Ascending aorta (tissue), 2 donors: ENCODE results near the gene ZNF467. TPM values are rescaled to one million over a fixed set of nuclear protein-coding genes. Genes with fewer than 3 reads are reported as not detected.

Source experiments
- DNase-seq, 2 donors: peaks; one replicate each; pipeline ENCODE4 v3.0.0-alpha.2; 2019; ENCODE audit warnings: low spot score in 2 of 2
- H3K27ac ChIP-seq, 2 donors: fragments of 200-600 bp; sonication (generic); one replicate each; pipeline ENCODE4 v1.5.1; 2016 to 2017; ENCODE audit warnings: mild to moderate bottlenecking in 1 of 2
- H3K27me3 ChIP-seq: fragments of 200-600 bp; sonication (generic); one replicate; pipeline ENCODE4 v1.5.1; 2017
- H3K36me3 ChIP-seq, 2 donors: fragments of 200-600 bp; sonication (generic); one replicate each; pipeline ENCODE4 v1.5.1; 2016
- H3K4me1 ChIP-seq, 2 donors: fragments of 200-600 bp; sonication (generic); one replicate each; pipeline ENCODE4 v1.5.1; 2016 to 2017; ENCODE audit warnings: mild to moderate bottlenecking in 1 of 2
- H3K4me3 ChIP-seq, 2 donors: fragments of 200-600 bp; sonication (generic); one replicate each; pipeline ENCODE4 v1.5.1; 2016 to 2017; ENCODE audit warnings: mild to moderate bottlenecking in 1 of 2
- H3K9me3 ChIP-seq, 2 donors: fragments of 200-600 bp; sonication (generic); one replicate each; pipeline ENCODE4 v1.5.1; 2016
- intact Hi-C: fragments of 100-400 bp; cut with DNase I; formaldehyde crosslinking; loops from one replicate; pipeline ENCODE4 v1.15.1; 2023
- total RNA-seq: library from RNA; depleted of rRNA; stranded (reverse); fragments of >200 nt; gene quantifications from one replicate; pipeline ENCODE4 v1.1.0, GENCODE V29; 2016
- TF ChIP-seq, protein P1 (sequence below), 3 experiments: fragments of 200-600 bp in 2 of 3; fragments of 450-650 bp in 1 of 3; sonication (generic) in 2 of 3; IDR thresholded peaks; one replicate each; pipeline ENCODE4 v1.5.1; 2016 to 2019; ENCODE audit warnings: antibody characterized with exemption in 3 of 3, mild to moderate bottlenecking in 1 of 3, moderate library complexity in 1 of 3

Gene ZNF467
- total RNA-seq, 1 donor from 2014 or later = 42.3 TPM

DNA sequence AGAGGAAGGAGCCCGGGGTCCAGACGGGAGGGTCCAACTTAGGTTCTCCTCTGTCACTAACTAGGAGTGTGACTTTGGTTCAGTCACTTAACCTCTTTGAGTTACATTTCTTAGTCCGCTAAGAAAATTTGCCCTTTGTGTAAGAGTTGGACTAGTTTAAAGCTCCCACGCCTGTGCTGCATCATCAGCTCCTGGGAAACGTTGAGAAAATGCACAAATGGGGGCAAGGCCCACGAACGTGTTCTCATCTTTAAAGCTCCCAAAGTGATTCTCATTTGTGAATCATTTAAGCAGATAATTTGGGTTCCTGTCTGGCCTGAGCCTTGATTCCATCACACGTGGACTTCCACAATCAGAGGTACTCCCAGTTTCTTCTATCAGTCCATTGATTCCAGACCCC lies 6.3 kb downstream of the ZNF467 start:
- H3K27ac ChIP-seq = no peak overlapping the region
- H3K4me1 ChIP-seq = peaks cover 5 to 10% of the 10 kb centered on the region in 2 donors
- no peak overlapping the region for H3K4me3 ChIP-seq
- no peaks in the 10 kb centered on the region for H3K36me3 ChIP-seq
- no peaks in the 10 kb centered on the region for H3K9me3 ChIP-seq
- intact Hi-C loops = no loop called here
- TF ChIP-seq, protein P1, sequence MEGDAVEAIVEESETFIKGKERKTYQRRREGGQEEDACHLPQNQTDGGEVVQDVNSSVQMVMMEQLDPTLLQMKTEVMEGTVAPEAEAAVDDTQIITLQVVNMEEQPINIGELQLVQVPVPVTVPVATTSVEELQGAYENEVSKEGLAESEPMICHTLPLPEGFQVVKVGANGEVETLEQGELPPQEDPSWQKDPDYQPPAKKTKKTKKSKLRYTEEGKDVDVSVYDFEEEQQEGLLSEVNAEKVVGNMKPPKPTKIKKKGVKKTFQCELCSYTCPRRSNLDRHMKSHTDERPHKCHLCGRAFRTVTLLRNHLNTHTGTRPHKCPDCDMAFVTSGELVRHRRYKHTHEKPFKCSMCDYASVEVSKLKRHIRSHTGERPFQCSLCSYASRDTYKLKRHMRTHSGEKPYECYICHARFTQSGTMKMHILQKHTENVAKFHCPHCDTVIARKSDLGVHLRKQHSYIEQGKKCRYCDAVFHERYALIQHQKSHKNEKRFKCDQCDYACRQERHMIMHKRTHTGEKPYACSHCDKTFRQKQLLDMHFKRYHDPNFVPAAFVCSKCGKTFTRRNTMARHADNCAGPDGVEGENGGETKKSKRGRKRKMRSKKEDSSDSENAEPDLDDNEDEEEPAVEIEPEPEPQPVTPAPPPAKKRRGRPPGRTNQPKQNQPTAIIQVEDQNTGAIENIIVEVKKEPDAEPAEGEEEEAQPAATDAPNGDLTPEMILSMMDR (IDR thresholded peaks at IDR 0.05) = no peak
- no peaks in the 10 kb centered on the region for H3K27me3 ChIP-seq
- DNase-seq = no peak

DNA sequence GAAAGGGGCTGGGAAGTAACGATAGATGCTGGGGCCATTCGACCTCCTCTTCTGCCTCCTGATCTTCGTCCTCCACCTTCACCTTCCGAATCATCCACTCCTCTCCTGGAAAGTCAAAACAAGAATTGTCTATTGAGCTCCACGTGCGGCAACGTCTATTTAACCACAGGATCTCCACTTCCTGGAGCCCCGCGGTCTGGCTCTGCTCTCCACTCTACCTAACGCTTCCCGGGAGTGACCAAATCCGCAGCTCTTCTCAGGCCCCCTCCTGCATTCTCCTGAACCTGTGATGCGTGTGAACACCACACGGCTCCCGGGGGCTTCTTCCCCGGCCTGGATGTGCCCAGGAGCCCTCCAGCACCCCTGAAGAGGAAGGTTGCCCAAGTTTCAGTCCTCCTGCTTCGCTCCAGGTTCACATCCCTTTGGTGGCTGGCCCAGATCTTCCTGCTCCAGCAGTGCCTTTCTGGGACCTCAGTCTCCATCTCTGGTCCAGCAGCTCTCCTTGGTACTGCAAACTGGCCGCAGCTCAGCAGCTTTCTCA lies 7.2 kb downstream of the ZNF467 start:
- Histone ChIP-seq H3K4me1 (peaks cover 3 to 8% of the 10 kb centered on the region in 2 donors), H3K9me3 (no peaks in the 10 kb centered on the region), H3K36me3 (no peaks in the 10 kb centered on the region), H3K27me3 (no peaks in the 10 kb centered on the region), H3K4me3 (no peak overlapping the region), H3K27ac (no peak overlapping the region)
- TF ChIP-seq, protein P1 (IDR thresholded peaks at IDR 0.05) = no peak
- intact Hi-C loops = no loop called here
- no peak for DNase-seq

DNA sequence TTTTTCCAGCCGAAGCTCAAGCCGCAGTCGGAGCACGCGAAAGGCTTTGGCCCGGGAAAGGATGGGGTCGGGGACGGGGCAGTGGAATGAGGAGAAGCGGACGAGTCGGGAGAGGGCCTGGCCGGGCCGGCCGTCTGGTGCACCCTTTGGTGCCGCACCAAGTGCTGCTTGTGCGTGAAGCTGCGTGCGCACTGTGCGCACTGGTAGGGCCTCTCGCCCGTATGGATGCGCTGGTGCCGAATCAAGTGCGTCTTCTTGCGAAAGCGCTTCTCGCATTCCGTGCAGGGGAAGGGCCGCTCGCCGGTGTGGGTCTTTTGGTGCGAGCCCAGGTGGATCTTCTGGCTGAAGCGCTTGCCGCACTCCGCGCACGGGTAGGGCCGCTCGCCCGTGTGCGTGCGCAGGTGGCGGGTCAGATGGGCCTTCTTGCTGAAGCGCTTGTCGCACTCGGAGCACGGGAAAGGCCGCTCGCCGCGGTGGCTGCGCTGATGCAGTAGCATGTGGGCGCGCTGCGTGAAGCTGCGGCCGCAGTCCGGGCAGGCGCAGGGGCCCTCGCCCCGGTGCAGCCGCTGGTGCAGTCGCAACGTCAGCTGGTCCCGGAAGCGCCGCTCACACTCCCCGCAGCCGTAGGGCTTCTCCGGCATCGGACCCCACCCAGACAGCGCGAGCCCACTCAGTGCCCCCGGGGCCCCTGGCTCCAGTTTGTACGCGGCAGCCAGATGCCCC lies 7.8 kb downstream of the ZNF467 start:
- no peak overlapping the region for H3K27ac ChIP-seq
- no peaks in the 10 kb centered on the region for H3K27me3 ChIP-seq
- peaks cover 0 to 4% of the 10 kb centered on the region in 2 donors for H3K4me1 ChIP-seq
- H3K4me3 ChIP-seq = no peak overlapping the region
- TF ChIP-seq, protein P1 (IDR thresholded peaks at IDR 0.05) = no peak
- intact Hi-C loops = no loop called here
- H3K36me3 ChIP-seq = no peaks in the 10 kb centered on the region
- DNase-seq = no peak
- H3K9me3 ChIP-seq = no peaks in the 10 kb centered on the region

DNA sequence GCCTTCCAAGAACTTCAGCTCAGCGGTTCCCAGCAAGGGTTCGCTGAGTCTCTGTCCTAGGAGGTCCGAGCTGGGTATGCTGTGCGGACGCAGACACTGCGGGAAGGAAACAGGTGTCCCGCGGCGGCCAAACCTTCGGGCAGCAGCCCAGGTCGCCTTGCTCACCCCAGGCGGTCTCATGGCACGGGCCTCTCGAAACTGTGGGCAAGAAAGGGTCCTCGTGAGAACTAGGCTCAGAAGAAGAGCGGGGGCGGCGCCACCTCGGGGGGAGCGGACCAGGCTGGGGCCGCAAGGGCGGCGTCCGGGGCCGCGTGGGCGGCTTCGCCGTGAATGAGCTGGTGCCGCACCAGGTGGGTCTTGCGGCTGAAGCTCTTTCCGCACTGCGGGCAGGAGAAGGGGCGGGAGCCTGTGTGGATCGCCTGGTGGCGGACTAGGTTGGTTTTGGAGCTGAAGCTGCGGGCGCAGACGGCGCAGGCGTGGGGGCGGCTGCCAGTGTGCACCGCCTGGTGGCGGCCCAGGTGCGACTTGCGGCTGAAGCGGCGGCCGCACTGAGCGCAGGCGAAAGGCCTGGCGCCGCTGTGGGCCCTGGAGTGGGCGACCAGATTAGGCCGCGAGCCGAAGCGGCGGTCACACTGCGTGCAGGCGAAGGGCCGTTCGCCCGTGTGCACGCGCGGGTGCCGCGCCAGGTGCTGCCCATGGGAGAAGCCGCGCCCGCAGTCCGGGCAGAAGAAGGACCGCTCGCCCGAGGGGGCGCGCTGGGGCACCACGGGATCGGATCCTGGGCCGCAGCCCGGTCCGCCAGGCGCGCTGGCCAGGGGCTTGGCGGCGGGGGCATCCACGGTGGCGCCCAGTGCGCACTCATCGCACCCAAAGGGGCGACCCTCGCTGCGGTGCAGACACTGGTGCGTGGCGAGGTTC lies 8.6 kb downstream of the ZNF467 start:
- H3K36me3 ChIP-seq = no peaks in the 10 kb centered on the region
- TF ChIP-seq, protein P1 (IDR thresholded peaks at IDR 0.05) = no peak
- intact Hi-C loops = no loop called here

DNA sequence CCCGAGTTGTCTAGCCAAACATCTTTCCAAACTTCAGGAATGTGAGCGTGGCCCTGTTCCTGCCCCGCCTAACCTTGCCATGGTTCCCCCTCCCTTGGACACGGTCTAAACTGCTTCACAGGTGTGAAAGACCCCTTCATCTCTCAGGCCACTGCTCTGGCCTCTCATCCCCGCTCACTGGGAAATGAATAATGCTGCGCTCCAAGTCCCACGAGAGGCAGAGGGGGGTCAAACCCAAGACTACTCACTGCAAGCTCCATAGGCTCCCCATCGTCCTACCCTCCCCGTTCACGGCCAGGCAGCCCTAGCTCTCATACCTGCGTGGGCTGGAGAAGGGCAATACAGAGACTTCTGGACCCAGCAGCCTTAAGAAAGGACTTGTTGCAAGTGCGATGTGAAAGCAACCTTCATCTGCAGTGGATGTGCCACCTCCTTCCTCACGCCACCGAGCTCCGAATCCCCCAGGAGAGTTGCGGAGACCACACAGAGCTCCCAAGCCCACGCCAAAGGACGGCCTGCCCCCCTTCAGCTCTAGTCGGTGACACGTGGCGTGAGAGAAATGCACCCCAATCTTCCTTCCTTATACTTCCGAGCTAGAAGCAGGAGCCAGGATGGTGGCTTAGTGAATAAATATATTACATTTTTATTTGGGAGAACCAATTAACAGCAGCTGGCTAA lies 9.7 kb downstream of the ZNF467 start:
- Histone ChIP-seq H3K27me3 (no peaks in the 10 kb centered on the region), H3K9me3 (no peaks in the 10 kb centered on the region), H3K4me1 (peaks cover 0 to 4% of the 10 kb centered on the region in 2 donors), H3K27ac (no peak overlapping the region), H3K4me3 (no peak overlapping the region), H3K36me3 (no peaks in the 10 kb centered on the region)
- DNase-seq = no peak
- intact Hi-C loops = no loop called here
- TF ChIP-seq, protein P1 (IDR thresholded peaks at IDR 0.05) = no peak

More for the DNA sequence above, 8.6 kb downstream of the ZNF467 start:
- Histone ChIP-seq H3K4me1 (peaks cover 0 to 4% of the 10 kb centered on the region in 2 donors), H3K27ac (no peak overlapping the region), H3K4me3 (no peak overlapping the region), H3K27me3 (no peaks in the 10 kb centered on the region), H3K9me3 (no peaks in the 10 kb centered on the region)
- DNase-seq = no peak
